Lower leg skin (tissue), 3 donors: ENCODE data around the gene ATP4A.

ENCODE experiments used
- POLR2A ChIP-seq, 2 donors: fragments of 450-650 bp; IDR thresholded peaks; one replicate each; pipeline ENCODE4 v1.6.1; 2016 to 2017; ENCODE audit warnings: antibody characterized with exemption in 2 of 2, mild to moderate bottlenecking in 1 of 2, moderate library complexity in 1 of 2
- TF ChIP-seq, protein P1 (sequence below), 3 donors: fragments of 450-650 bp; IDR thresholded peaks; one replicate each; pipeline ENCODE4 v1.5.1; 2016; ENCODE audit warnings: antibody characterized with exemption in 3 of 3, mild to moderate bottlenecking in 3 of 3, moderate library complexity in 2 of 3

DNA sequence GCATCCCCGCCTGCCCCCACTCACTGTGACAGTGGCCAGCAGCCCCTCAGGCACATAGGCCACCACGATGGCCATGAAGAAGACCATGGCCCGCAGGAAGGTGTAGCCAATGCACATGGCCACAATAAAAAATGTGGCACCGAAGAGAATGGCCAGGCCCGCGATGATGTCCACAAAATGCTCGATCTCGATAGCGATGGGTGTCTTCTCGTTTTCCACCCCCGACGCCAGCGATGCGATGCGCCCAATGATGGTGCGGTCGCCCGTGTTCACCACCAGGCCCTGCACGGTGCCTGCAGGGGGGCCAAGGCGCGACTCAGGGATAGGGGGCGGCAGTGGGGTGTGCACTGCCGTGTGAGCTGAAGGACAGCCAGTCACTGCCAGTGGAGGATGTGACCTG lies 3.7 kb downstream of the ATP4A start:
- TF ChIP-seq, protein P1, sequence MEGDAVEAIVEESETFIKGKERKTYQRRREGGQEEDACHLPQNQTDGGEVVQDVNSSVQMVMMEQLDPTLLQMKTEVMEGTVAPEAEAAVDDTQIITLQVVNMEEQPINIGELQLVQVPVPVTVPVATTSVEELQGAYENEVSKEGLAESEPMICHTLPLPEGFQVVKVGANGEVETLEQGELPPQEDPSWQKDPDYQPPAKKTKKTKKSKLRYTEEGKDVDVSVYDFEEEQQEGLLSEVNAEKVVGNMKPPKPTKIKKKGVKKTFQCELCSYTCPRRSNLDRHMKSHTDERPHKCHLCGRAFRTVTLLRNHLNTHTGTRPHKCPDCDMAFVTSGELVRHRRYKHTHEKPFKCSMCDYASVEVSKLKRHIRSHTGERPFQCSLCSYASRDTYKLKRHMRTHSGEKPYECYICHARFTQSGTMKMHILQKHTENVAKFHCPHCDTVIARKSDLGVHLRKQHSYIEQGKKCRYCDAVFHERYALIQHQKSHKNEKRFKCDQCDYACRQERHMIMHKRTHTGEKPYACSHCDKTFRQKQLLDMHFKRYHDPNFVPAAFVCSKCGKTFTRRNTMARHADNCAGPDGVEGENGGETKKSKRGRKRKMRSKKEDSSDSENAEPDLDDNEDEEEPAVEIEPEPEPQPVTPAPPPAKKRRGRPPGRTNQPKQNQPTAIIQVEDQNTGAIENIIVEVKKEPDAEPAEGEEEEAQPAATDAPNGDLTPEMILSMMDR (IDR thresholded peaks at IDR 0.05), result no peak
- TF ChIP-seq POLR2A (IDR thresholded peaks at IDR 0.05), result no peak
